Pulmonary artery endothelial cell (primary cell): ENCODE data around the gene POP4. TPM values are rescaled to one million over a fixed set of nuclear protein-coding genes. Genes with fewer than 3 reads are reported as not detected.
"Not testable (repeated sequence)": the region's sequence is repeated elsewhere in the genome, so short reads cannot be mapped to it uniquely, and the experiment has no call there.

Experiments
- DNase-seq: peaks from one replicate; pipeline ENCODE4 v3.0.0-alpha.2; 2011; ENCODE audit warnings: low read depth, low spot score
- total RNA-seq: library from RNA; depleted of rRNA; stranded (reverse); fragments of >200 nt; gene quantifications from 2 replicates; pipeline ENCODE4 v1.2.3, GENCODE V29; 2014

POP4 gene, protein sequence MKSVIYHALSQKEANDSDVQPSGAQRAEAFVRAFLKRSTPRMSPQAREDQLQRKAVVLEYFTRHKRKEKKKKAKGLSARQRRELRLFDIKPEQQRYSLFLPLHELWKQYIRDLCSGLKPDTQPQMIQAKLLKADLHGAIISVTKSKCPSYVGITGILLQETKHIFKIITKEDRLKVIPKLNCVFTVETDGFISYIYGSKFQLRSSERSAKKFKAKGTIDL
- total RNA-seq: 97.8 and 124 TPM in 2 replicates

DNA sequence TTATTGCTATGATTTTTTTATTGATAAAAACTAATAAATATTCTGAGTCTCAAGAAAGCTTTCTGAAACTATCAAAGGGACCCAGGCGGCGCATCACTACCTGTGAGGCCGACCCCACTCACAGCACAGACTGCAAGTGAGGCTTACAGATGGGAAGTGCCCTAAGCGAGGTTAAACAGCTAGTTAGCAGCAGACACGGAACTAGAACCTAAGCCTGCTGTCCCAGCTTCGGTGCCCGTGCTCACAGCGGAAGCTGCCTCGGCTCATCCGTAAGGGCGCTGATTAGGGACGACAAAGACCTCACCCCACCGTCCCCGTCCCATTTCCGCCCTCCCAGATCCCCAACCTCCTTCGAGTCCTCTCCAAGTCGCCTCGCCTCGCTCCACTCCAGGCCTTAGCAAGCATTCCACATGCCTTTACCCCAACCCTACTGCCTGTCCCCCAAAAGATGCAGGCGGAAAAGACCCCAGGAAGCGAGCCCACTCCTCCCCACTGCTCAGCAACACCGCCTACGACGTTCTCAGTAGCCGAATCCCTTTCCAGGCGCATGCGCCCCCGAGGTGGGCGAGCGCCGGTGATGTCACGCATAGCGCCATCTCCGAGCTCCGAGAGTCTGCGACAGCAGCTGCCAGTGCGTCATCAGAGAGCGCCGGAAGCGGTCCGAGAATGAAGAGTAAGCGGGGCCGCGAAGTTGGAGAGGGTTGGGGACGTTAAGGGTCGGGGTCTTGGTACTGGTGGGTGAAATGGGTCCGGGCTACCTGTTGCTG, at the start of gene POP4:
Gene POP4, plus strand, starts transcription at position 631 of the 767 bp plus-strand sequence. Its CDS starts 36 bp downstream, at position 667.
- DNase-seq: peak; percentile 83

DNA sequence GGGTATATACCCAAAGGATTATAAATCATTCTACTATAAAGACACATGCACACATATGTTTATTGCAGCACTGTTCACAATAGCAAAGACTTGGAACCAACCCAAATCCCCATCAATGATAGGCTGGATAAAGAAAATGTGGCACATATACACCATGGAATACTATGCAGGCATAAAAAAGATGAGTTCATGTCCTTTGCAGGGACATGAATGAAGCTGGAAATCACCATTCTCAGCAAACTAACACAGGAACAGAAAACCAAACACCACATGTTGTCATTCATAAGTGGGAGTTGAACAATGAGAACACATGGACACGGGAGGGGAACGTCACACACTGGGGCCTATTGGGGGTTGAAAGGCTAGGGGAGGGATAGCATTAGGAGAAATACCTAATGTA, 47.0 kb upstream of the POP4 start:
- not testable (repeated sequence) for DNase-seq

DNA sequence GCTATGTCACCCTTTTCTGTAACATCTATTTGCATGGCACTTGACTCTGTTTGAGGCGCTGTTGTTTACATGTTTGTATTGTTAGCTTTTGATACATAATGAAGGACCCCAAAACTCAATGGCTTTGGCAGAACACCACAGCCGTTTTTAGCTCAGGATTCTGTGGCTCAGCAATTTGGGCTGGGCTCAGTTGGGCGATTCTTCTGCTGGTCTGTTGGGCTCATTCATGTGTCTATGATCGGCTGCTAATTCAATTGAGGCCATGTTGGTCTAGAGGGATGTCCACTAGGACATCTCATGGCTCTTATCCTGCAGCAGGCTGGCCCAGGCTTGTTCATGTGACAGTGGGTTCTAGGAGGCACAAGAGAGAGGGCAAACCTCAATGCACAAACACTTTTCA, 46.3 kb upstream of the POP4 start:
- no peak for DNase-seq

DNA sequence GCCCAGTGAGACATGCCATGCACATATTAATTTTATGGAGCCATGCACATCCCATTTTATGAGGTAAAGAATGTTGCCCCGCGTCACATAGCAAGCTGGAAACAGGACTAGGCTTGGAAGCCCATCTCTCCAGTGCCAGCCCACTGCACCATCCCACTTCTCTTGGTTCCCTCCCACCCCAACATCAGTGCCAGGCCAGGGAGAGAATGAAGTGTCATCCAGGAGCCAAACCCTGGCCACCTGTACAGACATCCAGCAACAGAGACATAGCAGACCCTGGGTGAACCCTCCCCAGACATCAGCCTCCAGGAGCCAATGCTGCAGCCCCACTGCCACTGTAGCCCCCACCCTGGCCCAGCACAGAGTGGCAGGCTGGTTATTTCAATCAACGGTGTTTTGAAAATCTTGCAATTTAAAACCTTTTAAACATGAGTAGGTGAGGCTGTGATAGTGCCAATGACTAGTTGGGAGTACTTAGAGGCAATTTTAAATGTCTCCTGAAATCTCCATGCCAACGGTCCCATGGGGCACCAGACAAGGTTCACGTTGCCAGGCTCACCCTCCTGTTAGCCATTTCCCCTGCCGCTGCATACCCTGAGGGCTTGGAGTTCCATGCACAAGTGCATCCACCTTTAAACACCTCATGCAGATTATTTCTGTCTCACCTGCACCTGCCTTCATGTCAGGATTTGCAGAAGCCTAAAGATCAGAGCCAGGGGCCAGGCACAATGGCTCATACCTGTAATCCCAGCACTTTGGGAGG, 45.6 kb upstream of the POP4 start:
- DNase-seq: no peak

DNA sequence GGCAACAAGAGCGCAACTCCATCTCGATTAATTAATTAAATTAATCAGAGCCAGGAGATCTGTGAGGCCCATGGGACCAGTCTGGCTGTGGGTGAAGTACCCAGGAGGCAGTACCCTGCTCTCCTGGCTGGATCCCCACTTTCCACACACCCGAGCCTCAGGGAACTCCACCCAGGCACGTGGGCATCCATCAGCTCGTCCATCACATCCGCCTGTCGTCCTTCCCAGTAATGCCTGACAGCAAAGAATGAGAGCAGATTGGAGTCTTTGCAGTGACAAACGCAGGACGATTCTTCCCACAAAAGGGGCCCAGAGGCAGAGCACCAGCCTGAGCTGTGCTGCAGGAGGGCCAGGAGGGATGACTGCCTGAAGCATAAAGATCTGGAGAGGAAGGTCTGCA, 44.5 kb upstream of the POP4 start:
- no peak for DNase-seq

DNA sequence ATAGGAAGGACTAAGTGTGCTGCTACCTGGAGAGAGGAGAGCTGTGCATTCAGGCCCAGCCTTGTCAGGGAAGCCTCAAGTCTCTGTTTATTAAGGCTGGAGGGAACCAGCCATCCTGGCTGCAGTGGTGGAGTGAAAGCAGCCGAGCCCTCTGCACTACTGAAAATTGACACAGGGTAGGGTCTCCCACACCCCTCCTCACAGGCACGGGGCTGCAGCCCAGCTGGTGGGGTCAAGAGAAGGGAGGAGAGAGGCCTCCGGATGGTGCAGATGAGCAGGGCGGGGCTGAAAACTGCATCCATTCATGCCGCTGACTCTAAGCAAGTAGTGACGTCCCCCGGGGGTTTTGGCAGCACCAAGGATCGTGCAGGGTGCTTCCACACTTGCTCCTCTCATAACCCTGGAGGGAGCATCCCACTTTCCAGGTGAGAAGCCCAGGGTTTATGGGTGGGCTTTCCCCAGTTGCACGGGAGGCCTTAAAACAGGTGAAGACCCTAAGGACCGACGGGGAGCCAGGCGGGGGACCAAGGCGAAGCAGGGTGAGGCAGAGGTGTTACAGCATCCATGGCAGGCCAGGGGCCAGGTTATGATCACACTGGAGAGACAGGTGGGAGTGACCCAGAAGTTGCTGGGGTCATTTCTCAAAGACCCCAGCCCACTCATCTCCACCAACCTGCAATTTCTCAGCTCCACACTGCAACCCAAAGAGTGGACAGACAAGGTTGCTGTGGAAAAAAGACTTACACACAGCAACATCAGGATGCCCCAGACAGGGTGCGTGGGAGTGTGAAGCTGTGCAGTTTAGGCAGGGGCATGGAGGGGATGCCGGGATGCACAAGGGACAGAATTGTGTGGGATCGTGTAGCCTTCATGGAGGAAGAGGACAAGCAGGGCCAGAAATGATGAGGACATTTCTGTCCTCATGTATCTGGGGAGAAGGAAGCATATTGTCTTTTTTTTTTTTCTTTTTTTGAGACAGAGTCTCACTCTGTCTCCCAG, 43.5 kb upstream of the POP4 start:
- no peak for DNase-seq

DNA sequence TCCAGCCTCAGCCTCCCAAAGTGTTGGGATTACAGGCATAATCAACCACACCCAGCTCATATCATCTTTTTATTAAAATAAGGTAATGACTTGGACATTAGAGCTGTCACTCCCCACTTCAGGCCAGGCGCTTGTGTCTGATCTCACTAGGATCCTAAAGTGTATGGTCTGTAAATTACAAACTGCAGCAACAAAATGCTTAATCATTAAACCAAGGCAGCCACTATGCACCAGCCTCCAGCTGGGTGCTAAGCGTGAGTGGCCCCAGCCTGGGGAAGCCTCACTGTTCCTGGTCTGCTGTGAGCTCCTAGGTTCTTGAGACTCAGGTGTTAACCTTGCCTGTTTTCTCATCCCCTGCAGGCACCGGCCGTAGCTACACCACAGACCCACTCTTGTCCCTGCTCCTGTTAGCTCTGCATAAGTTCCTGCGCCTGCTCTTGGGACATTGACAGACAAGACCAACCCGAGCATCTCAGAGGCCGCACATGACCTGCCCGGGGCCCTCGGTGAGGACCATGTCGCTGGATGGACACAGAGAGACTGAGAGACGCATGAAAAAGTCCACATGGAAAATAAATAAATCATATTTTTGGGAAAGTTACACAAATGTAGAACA, 42.5 kb upstream of the POP4 start:
- no peak for DNase-seq

DNA sequence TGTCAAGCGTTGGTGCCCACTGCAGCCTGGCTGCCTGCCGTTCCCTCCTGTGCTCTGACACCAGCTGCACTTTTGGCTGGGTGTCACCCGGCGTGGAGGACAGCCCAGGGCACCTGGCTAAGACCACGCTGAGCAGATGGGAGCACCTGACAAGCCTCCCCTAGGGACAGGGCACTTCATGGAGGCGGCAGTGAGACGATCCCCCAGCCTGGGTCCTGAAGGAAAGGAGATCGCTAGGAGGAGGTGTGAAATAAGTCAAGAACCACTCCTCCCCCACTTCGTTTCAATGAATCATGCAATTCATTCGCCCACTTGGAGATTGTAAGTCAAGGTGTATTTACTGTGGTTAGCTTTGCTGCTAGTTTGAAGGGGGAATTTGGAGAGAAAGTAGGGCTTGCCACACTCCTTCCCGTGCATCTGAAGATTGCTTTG, 41.5 kb upstream of the POP4 start:
- no peak for DNase-seq

DNA sequence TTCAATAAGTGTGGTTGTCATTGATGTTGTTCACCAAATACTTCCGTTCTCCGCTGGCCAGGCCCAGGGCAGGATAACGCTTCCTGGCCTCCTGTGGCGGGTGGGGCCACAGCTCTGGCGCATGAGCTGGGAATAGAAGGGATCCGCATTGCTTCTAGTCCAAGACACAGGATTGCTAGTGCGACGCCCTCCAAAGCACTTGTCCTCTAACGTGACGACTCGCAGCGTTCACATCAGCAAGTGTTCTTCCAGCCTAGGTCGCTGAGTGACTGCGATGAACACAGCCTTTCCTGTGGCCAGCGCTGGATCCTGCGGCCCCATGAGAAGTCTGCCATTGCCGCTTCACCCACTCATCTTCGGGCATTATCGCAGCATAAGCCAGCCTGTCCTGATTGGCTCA, 40.9 kb upstream of the POP4 start:
- DNase-seq: no peak

DNA sequence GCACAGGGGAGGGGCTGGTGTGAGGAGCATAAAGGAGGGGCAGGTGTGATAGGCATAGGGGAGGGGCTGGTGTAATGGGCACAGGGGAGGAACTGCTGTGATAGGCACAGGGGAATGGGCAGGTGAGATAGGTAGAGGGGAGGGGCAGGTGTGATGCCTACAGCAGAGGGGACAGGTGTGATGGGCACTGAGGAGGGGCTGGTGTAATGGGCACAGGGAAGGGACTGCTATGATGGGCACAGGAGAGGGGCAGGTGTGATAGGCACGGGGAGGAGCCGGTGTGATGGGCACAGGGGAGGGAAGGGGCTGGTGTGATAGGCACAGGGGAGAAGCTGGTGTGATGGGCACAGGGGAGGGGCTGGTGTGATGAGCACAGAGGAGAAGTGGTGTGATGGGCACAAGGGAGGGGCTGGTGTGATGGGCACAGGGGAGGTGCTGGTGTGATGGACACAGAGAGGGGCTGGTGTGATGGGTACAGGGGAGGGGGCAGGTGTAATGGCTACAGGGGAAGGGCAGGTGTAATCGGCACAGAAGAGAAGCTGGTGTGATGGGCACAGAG, 39.5 kb upstream of the POP4 start:
- DNase-seq: no peak

DNA sequence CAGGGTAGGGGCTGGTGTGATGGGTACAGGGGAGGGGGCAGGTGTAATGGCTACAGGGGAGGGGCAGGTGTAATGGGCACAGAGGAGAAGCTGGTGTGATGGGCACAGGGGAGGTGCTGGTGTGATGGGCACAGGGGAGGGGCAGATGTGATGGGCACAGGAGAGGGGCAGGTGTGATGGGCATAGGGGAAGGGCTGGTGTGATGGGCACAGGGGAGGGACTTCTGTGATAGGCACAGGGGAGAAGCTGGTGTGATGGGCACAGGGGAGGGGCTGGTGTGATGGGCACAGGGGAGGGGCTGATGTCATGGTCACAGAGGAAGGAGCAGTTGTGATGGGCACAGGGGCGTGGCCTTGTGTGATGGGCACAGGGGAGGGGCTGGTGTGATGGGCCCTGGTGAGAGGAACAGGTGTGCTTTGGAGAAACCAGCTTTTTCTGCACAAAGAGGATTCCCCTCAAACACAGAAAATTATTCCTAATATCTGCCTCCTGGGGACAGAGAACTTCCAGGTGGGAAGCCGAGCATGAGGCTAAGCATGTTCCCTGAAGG, 38.6 kb upstream of the POP4 start:
- no peak for DNase-seq

DNA sequence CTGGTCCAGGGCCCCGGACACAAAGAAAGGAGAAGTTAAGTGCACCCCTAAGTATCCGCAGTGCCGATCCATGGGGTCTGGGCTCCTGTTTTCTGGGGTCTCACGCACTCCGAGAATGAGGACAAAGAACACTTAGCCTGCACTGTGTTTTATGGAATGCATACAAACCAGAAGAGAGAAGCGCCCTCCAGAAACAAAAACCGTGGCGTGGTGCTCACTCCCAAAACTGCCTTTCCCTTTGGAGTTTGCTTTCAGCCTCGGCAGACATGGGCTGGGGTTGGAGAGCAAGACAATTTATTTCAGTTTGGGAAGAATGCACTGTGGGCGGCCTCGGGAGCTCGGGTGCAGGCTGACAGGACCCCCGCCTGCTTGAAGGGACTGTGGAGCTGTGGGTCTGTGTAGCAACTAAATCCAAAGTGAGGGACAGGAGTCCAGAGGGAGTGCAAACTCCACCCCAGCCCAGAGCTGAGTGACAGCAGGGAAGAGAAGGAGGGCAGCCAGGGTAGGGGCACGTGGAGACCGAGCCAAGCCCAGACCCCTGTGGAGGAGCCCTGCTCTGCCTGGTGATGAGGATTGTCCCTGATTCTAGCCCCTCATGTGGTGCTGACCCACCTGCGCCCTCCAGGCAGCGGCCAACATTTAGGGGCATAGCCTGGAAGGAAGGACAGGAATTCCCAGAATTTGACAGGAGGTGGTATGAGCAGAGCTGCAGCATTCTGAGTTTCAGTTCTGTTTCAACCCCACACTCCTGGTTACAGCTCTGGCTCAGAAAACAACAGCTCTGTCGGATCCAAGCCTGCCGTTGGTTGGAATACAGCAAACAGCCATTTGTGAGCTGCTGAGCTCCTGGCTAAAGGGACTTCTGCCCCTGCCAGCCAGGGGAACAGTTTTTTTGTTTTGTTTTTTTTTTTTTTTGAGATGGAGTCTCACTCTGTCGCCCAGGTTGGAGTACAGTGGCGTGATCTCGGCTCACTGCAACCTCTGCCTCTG, 37.8 kb upstream of the POP4 start:
- DNase-seq: no peak

DNA sequence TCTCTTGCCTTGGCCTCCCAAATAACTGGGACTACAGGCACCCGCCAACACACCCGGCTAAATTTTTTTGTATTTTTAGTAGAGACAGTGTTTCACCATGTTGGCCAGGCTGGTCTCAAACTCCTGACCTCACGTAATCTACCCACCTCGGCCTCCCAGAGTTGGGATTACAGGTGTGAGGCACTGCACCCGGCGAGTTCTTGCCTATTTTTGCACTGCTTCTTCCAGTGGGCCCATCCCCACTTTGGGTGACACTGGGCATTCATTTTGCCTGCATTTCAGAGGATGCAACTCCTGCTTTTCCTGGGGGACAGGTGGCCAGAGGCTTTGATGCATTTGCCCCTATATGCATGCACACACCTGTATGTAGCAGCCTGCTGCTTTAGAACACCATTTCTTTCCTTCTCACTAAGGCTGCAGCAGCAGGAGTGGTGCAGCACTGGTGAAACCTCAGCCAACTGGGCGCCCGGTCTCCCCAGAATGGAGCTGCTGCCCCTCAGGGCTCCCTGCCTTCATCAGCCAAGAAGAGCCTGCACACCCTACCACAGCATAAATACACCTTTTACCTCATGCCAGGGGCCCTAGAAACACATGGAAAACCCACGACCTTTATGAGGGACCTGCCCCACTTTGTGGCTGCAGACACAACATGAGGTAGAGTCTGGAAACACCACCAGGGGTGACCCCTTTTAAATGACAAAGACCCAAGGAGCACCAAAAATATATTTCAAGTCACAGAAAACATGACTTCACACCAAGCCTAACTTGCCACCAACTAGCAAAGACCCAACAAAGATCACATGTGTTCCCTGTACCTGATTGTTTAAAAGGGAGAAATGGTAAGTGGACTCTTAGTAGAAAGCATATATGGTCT, 36.8 kb upstream of the POP4 start:
- no peak for DNase-seq

DNA sequence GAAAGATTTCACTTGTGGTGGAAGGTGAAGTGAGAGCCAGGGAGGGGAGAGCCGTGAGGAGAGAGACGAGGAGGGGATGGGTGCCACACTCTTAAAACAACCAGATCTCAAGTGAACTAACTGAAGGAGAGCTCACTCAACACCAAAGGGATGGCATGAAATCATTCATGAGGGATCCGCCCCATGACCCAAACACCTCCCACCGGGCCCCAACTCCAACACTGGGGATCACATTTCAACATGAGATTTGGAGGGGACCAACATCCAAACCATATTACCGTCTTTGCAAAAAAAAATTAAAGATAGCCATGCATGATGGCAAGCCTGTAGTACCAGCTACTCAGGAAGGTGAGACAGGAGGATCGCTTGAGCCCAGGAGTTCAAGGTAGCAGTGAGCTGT, 34.9 kb upstream of the POP4 start:
- DNase-seq: no peak

DNA sequence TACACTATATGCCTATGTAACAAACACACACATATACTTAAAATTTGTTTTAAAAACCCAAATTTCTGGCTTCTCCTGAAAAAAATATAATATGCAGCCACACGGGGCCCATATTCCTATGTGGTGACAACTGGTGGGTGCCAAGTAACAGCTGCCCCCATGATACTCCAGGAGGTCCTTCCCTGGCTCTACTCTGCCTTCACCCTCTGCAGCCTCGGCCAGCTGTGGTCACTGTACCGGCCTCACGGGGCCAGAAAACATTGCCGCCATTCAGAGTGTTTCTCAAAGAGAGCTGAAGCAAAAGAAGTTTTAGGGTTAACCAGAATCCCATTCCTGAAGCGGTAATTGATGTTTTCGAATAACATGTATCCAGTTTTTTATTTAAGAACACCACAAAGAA, 32.6 kb upstream of the POP4 start:
- DNase-seq: no peak

DNA sequence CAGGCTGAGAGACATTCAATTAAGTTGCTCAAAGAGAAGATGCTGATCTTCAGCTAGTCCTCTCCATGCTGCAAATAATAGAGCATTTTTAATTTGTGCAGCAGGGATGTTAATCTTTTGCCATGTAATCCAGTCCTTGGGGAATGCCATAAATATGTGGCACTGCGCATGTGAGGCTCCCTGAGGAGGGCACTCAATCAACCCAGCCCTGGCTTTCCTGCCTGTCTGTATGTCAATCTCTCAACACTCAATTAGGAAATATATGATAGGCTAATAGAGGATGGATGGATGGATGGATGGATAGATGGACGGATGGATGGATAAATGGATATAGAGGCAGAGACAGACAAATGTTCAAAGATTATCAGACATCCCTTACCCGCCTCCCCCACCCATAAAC, 31.6 kb upstream of the POP4 start:
- no peak for DNase-seq

DNA sequence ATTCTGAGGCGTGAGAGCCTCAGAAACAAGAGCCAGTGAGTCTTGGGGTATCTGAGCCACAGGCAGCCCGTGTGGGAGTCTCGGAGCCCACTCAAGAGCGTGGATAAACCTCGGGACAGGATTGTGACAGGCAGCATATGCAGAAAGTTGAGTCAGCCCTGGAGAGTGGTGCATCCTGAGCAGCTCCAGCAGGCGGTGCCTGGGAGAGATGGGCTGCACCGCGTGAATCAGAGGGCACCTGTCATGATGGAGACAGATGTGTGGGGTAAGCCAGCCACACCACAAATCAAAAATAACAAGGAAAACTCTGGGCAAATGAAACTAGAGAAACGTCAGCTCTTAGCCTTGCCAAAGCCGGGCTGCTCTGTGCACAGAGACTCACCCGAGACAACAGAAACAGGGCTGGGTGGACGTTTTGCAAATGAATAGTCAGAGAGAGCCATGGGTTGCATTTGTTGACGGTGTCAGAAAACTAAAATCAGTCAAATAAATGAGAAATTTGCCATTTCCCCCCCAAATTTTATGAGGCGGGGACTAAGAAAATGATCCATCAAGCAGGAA, 30.0 kb upstream of the POP4 start:
- no peak for DNase-seq
